ENCODE results near the gene CCNG2. TPM values are rescaled to one million over a fixed set of nuclear protein-coding genes. Genes with fewer than 3 reads are reported as not detected.
A peak's percentile ranks its signal among the peaks of the same experiment; 100 is the strongest.

CCNG2 gene
- total RNA-seq, 4 donors from 2014 or later, result 24.0 to 91.8 (median 45.8) TPM

DNA sequence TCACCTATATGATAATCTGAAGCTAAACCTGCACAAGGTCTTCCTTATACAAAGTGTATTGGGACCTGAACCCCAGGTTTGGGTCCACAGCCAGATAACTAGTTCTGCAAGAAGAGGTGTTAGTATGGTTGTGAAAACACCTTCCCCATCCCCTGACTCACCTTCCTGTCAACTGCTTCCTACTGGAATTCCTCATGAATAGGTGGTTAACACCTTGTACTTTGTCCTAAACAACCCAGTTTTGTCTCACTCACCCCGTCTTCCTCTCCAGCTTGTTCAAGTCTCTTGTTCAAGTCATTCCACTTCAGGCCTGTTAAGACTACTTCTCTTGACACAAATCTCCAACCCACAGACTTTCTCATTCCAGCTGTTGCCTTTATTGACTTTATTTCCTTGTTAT is 45.5 kb downstream of the CCNG2 start:
- DNase-seq (ENCODE audit: low spot score in 2 of 2), result no peak
- Histone ChIP-seq H3K4me3 (no peak overlapping the region), H3K27me3 (no peaks in the 10 kb centered on the region), H3K36me3 (no peaks in the 10 kb centered on the region), H3K27ac (no peak overlapping the region), H3K4me1 (peaks cover 2% of the 10 kb centered on the region), H3K9me3 (no peaks in the 10 kb centered on the region)
- 54% methylated on average over 1 of the region's 1 CpG for WGBS
- TF ChIP-seq POLR2AphosphoS5 (IDR thresholded peaks at IDR 0.05) (no peak), POLR2A (IDR thresholded peaks at IDR 0.05) (no peak), EP300 (IDR thresholded peaks at IDR 0.05) (no peak)
- TF ChIP-seq, protein P1, sequence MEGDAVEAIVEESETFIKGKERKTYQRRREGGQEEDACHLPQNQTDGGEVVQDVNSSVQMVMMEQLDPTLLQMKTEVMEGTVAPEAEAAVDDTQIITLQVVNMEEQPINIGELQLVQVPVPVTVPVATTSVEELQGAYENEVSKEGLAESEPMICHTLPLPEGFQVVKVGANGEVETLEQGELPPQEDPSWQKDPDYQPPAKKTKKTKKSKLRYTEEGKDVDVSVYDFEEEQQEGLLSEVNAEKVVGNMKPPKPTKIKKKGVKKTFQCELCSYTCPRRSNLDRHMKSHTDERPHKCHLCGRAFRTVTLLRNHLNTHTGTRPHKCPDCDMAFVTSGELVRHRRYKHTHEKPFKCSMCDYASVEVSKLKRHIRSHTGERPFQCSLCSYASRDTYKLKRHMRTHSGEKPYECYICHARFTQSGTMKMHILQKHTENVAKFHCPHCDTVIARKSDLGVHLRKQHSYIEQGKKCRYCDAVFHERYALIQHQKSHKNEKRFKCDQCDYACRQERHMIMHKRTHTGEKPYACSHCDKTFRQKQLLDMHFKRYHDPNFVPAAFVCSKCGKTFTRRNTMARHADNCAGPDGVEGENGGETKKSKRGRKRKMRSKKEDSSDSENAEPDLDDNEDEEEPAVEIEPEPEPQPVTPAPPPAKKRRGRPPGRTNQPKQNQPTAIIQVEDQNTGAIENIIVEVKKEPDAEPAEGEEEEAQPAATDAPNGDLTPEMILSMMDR (IDR thresholded peaks at IDR 0.05), result no peak

- Histone ChIP-seq H3K36me3 (no peaks in the 10 kb centered on the region), H3K4me3 (no peak overlapping the region), H3K4me1 (peaks cover 2% of the 10 kb centered on the region), H3K27ac (no peak overlapping the region), H3K27me3 (no peaks in the 10 kb centered on the region), H3K9me3 (no peaks in the 10 kb centered on the region)
- 23% methylated on average over 8 of the region's 8 CpGs for WGBS
- TF ChIP-seq, protein P1 (IDR thresholded peaks at IDR 0.05), result peak; percentile 55 to 68
- no peak for TF ChIP-seq EP300 (IDR thresholded peaks at IDR 0.05)
- DNase-seq (ENCODE audit: low spot score in 2 of 2), result peak in 1 of 2 donors; percentile 70
These were observed 46.6 kb downstream of the CCNG2 start for GRCh38 chr4:77203380-77204197.

- no peaks in the 10 kb centered on the region for H3K36me3 ChIP-seq
- no peak for TF ChIP-seq POLR2A (IDR thresholded peaks at IDR 0.05)
- TF ChIP-seq EP300 (IDR thresholded peaks at IDR 0.05), result no peak
- TF ChIP-seq, protein P1 (IDR thresholded peaks at IDR 0.05), result no peak
- no peak for TF ChIP-seq POLR2AphosphoS5 (IDR thresholded peaks at IDR 0.05)
- H3K9me3 ChIP-seq, result no peaks in the 10 kb centered on the region
- H3K27ac ChIP-seq, result no peak overlapping the region
- peaks cover 2% of the 10 kb centered on the region for H3K4me1 ChIP-seq
- H3K27me3 ChIP-seq, result no peaks in the 10 kb centered on the region
- no peak overlapping the region for H3K4me3 ChIP-seq
- DNase-seq (ENCODE audit: low spot score in 2 of 2), result no peak
These were observed 47.6 kb downstream of the CCNG2 start for GRCh38 chr4:77204621-77205020.

DNA sequence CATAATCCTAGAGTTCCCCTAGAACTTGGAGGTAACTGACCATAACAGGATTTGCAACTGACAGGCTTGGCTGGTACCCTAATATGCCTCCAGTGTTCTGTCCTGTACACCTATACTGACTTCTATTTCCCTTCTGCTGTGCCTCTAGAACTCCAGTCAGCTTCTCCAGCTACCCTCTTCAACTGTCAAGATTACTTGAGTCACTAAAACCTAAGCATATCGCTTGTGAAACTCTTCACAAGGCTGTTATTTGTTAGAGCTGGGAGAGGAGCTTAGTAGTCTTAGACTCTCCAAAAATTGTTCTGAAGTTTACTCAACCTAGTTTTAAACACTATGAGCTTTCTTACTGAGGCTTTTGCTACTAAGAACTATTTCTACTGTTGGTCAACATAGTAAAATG is 52.0 kb downstream of the CCNG2 start:
- no peaks in the 10 kb centered on the region for H3K27me3 ChIP-seq
- no peaks in the 10 kb centered on the region for H3K9me3 ChIP-seq
- DNase-seq (ENCODE audit: low spot score in 2 of 2), result no peak
- H3K4me3 ChIP-seq, result no peak overlapping the region
- H3K4me1 ChIP-seq, result no peaks in the 10 kb centered on the region
- TF ChIP-seq, protein P1 (IDR thresholded peaks at IDR 0.05), result no peak
- TF ChIP-seq POLR2AphosphoS5 (IDR thresholded peaks at IDR 0.05) (no peak), POLR2A (IDR thresholded peaks at IDR 0.05) (no peak), EP300 (IDR thresholded peaks at IDR 0.05) (no peak)
- 100% methylated on average over 1 of the region's 1 CpG for WGBS
- no peak overlapping the region for H3K27ac ChIP-seq
- no peaks in the 10 kb centered on the region for H3K36me3 ChIP-seq

GRCh38 chr4:77209936-77210335 is 52.9 kb downstream of the CCNG2 start:
- no peak for DNase-seq (ENCODE audit: low spot score in 2 of 2)
- Histone ChIP-seq H3K27ac (no peak overlapping the region), H3K36me3 (no peaks in the 10 kb centered on the region), H3K4me1 (no peaks in the 10 kb centered on the region), H3K4me3 (no peak overlapping the region), H3K27me3 (no peaks in the 10 kb centered on the region), H3K9me3 (no peaks in the 10 kb centered on the region)
- WGBS, result 96% methylated on average over 5 of the region's 5 CpGs
- no peak for TF ChIP-seq POLR2A (IDR thresholded peaks at IDR 0.05)
- TF ChIP-seq POLR2AphosphoS5 (IDR thresholded peaks at IDR 0.05), result no peak
- TF ChIP-seq, protein P1 (IDR thresholded peaks at IDR 0.05), result no peak
- no peak for TF ChIP-seq EP300 (IDR thresholded peaks at IDR 0.05)
